IPS-NIHi7 (cell line): ENCODE measurements around the gene RPS6KC1.
"Not testable (repeated sequence)": the region's sequence is repeated elsewhere in the genome, so short reads cannot be mapped to it uniquely, and the experiment has no call there.

Experiments
- DNase-seq: peaks from one replicate; pipeline ENCODE4 v3.0.0; 2012; ENCODE audit warnings: mixed read lengths; ENCODE audit errors: extremely low spot score

The RPS6KC1 gene

GRCh38 chr1:213154056-213154685, 103.1 kb downstream of the RPS6KC1 start:
- DNase-seq: no peak

- DNase-seq: no peak
These were observed 108.3 kb downstream of the RPS6KC1 start for GRCh38 chr1:213159376-213159775.

GRCh38 chr1:213160442-213160841, 109.4 kb downstream of the RPS6KC1 start:
- not testable (repeated sequence) for DNase-seq

GRCh38 chr1:213162338-213162737, 111.3 kb downstream of the RPS6KC1 start:
- DNase-seq: no peak

- no peak for DNase-seq
These were observed 111.8 kb downstream of the RPS6KC1 start for GRCh38 chr1:213162862-213163261.

GRCh38 chr1:213163278-213163711, 112.3 kb downstream of the RPS6KC1 start:
- DNase-seq: no peak

- no peak for DNase-seq
These were observed 113.5 kb downstream of the RPS6KC1 start for GRCh38 chr1:213164561-213164960.

- no peak for DNase-seq
These were observed 115.8 kb downstream of the RPS6KC1 start for GRCh38 chr1:213166852-213167251.

GRCh38 chr1:213171711-213172110, 120.7 kb downstream of the RPS6KC1 start:
- DNase-seq: no peak

GRCh38 chr1:213176341-213176740, 125.3 kb downstream of the RPS6KC1 start:
- no peak for DNase-seq

GRCh38 chr1:213179784-213180183, 128.7 kb downstream of the RPS6KC1 start:
- DNase-seq: no peak

GRCh38 chr1:213180833-213181232, 129.8 kb downstream of the RPS6KC1 start:
- DNase-seq: no peak

GRCh38 chr1:213183036-213183672, 132.1 kb downstream of the RPS6KC1 start:
- no peak for DNase-seq

GRCh38 chr1:213186168-213186567, 135.1 kb downstream of the RPS6KC1 start:
- no peak for DNase-seq

GRCh38 chr1:213192026-213192425, 141.0 kb downstream of the RPS6KC1 start:
- no peak for DNase-seq

GRCh38 chr1:213194383-213194782, 143.3 kb downstream of the RPS6KC1 start:
- no peak for DNase-seq

GRCh38 chr1:213194855-213195254, 143.8 kb downstream of the RPS6KC1 start:
- no peak for DNase-seq

GRCh38 chr1:213196328-213197054, 145.4 kb downstream of the RPS6KC1 start:
- not testable (repeated sequence) for DNase-seq

GRCh38 chr1:213200630-213201029, 149.6 kb downstream of the RPS6KC1 start:
- no peak for DNase-seq

- DNase-seq: no peak
These were observed 150.5 kb downstream of the RPS6KC1 start for GRCh38 chr1:213201380-213202155.

GRCh38 chr1:213211201-213211600, 160.2 kb downstream of the RPS6KC1 start:
- no peak for DNase-seq

- DNase-seq: not testable (repeated sequence)
These were observed 168.0 kb downstream of the RPS6KC1 start for GRCh38 chr1:213219076-213219475.
